Measurements from ENCODE around the gene USP14.

Gene USP14

GRCh38 chr18:211582-211981 is 53.2 kb downstream of the USP14 start:
- H3K4me3 ChIP-seq (ENCODE audit: low read depth, low read length), result no peak overlapping the region
- DNase-seq (ENCODE audit: low read depth), result no peak
- TF ChIP-seq POLR2A (IDR thresholded peaks at IDR 0.05; ENCODE audit: extremely low read depth, insufficient read length) (no peak), MYC (IDR thresholded peaks at IDR 0.05; ENCODE audit: low read depth, low read length) (no peak), CTCF (IDR thresholded peaks at IDR 0.05; ENCODE audit: low read depth, low read length) (no peak)
- TF ChIP-seq, protein P1, sequence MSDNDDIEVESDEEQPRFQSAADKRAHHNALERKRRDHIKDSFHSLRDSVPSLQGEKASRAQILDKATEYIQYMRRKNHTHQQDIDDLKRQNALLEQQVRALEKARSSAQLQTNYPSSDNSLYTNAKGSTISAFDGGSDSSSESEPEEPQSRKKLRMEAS (IDR thresholded peaks at IDR 0.05; ENCODE audit: low read depth, low read length), result no peak

GRCh38 chr18:212780-213179 is 54.4 kb downstream of the USP14 start:
- no peak overlapping the region for H3K4me3 ChIP-seq (ENCODE audit: low read depth, low read length)
- peak; percentile 4 for DNase-seq (ENCODE audit: low read depth)
- TF ChIP-seq MYC (IDR thresholded peaks at IDR 0.05; ENCODE audit: low read depth, low read length) (no peak), POLR2A (IDR thresholded peaks at IDR 0.05; ENCODE audit: extremely low read depth, insufficient read length) (no peak), CTCF (IDR thresholded peaks at IDR 0.05; ENCODE audit: low read depth, low read length) (no peak)
- TF ChIP-seq, protein P1 (IDR thresholded peaks at IDR 0.05; ENCODE audit: low read depth, low read length), result no peak

GRCh38 chr18:213505-213904 is 55.1 kb downstream of the USP14 start:
- TF ChIP-seq MYC (IDR thresholded peaks at IDR 0.05; ENCODE audit: low read depth, low read length) (no peak), POLR2A (IDR thresholded peaks at IDR 0.05; ENCODE audit: extremely low read depth, insufficient read length) (no peak), CTCF (IDR thresholded peaks at IDR 0.05; ENCODE audit: low read depth, low read length) (no peak)
- TF ChIP-seq, protein P1 (IDR thresholded peaks at IDR 0.05; ENCODE audit: low read depth, low read length), result no peak
- no peak for DNase-seq (ENCODE audit: low read depth)
- H3K4me3 ChIP-seq (ENCODE audit: low read depth, low read length), result no peak overlapping the region

- no peak for DNase-seq (ENCODE audit: low read depth)
- no peak overlapping the region for H3K4me3 ChIP-seq (ENCODE audit: low read depth, low read length)
- no peak for TF ChIP-seq CTCF (IDR thresholded peaks at IDR 0.05; ENCODE audit: low read depth, low read length)
- TF ChIP-seq, protein P1 (IDR thresholded peaks at IDR 0.05; ENCODE audit: low read depth, low read length), result no peak
- TF ChIP-seq MYC (IDR thresholded peaks at IDR 0.05; ENCODE audit: low read depth, low read length), result no peak
Measured at GRCh38 chr18:213966-214365, 55.6 kb downstream of the USP14 start.

DNA sequence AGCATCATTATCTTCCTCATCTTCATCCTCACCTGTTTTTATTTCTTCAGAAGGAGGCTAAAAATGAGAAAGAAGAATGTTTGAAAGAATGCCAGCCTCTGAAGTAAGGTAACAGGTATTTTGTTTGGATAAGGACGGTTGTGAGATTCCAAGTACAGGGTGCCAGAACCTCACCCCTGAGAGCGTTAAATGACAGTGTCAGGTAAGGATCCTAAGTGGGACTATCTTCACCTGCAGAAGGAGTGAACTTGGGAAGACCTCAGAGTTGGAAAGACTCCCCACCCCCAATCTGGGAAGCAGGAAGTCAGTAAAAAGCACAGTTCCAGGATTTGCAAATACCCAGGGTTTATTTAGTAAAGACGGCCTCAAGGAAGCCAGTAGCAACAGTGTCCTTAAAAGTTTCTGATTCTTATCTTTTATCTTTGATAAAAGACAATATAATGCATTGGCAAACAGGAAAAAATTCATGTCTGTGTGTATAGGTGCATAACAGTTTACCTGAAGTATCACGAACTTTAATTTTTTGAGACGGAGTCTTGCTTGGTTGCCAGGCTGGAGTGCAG is 57.2 kb downstream of the USP14 start:
- no peak for DNase-seq (ENCODE audit: low read depth)
- TF ChIP-seq, protein P1 (IDR thresholded peaks at IDR 0.05; ENCODE audit: low read depth, low read length), result no peak
- TF ChIP-seq MYC (IDR thresholded peaks at IDR 0.05; ENCODE audit: low read depth, low read length) (no peak), POLR2A (IDR thresholded peaks at IDR 0.05; ENCODE audit: extremely low read depth, insufficient read length) (no peak), CTCF (IDR thresholded peaks at IDR 0.05; ENCODE audit: low read depth, low read length) (no peak)
- no peak overlapping the region for H3K4me3 ChIP-seq (ENCODE audit: low read depth, low read length)
